ENCODE results near the gene UPF3A. TPM values are rescaled to one million over a fixed set of nuclear protein-coding genes. Genes with fewer than 3 reads are reported as not detected.

Gene UPF3A
- total and polyA plus RNA-seq, 2 of the 4 experiments (the other 2 are of a cell fraction) = 11.7 to 51.6 TPM

DNA sequence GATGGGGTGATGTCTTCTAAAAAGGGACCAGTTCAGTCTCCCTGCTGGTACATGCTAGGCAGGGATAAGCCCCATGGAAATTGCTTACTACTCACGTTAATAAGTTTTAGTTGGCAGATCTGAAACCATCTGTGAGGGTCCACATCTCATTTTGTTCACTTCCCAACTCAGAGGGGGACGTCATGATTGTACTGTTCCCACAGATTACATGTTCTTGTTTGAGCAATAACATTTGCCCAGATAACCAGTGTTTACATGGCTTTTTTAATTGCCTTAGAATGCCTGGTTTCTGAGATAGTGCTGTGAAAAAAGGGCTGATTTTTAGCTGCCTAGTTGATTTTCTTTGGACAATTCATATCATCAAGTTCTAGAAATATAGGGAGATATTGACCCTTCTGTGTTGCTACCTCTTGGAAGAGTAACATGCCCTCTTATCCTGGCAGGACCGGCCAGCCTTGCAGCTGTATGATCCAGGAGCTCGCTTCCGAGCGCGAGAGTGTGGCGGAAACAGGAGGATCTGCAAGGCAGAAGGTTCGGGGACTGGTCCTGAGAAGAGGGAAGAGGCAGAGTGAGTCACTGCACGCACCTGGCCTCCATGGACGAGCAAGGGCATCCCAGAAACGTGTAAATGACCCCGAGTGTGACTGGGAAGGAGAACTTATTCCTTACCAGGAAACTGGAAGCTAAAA is 23.1 kb downstream of the UPF3A start:
- H3K4me1 ChIP-seq (ENCODE audit: control insufficient read depth, insufficient read depth, low read length) = no peaks in the 10 kb centered on the region
- ATAC-seq (ENCODE audit: low read depth) = no peak
- no peak overlapping the region for H2BK5ac ChIP-seq (ENCODE audit: low read depth, low read length, poor library complexity, severe bottlenecking)
- in situ Hi-C loops (cut with MboI; ENCODE audit: low sequenced_read_pairs) (no loop called here), intact Hi-C loops (cut with micrococcal nuclease) (no loop called here), dilution Hi-C loops (cut with HindIII; ENCODE audit: low sequenced_read_pairs, unreplicated experiment) (no loop called here)
- no peak overlapping the region for H2BK120ac ChIP-seq (ENCODE audit: low read depth, low read length)
- no peaks in the 10 kb centered on the region for H4K20me1 ChIP-seq (ENCODE audit: insufficient read depth, low read length)
- H2BK20ac ChIP-seq (ENCODE audit: low read depth, low read length) = no peak overlapping the region
- peaks cover 34% of the 10 kb centered on the region for H3K36me3 ChIP-seq (ENCODE audit: control insufficient read depth, insufficient read depth, low read length)
- no peak overlapping the region for H2AFZ ChIP-seq (replicated peaks; ENCODE audit: low read length, poor library complexity)
- H4K91ac ChIP-seq (ENCODE audit: insufficient read depth, low read depth, low read length) = no peak overlapping the region
- H4K8ac ChIP-seq (ENCODE audit: low read depth in 2 of 2, low read length in 2 of 2) = no peak overlapping the region
- no peak overlapping the region for H3K9ac ChIP-seq (ENCODE audit: low read depth, low read length)
- H3K27ac ChIP-seq (ENCODE audit: insufficient read depth, low read length) = no peak overlapping the region
- no peak overlapping the region for H3K18ac ChIP-seq (ENCODE audit: low read depth, low read length)
- H3K23ac ChIP-seq (ENCODE audit: low read depth, low read length) = no peak overlapping the region
- H2AK9ac ChIP-seq (replicated peaks; ENCODE audit: low read depth, low read length, poor library complexity) = no peak overlapping the region
- H3K14ac ChIP-seq (replicated peaks; ENCODE audit: low read depth, low read length) = no peak overlapping the region
- no peak overlapping the region for H3K4me3 ChIP-seq (ENCODE audit: insufficient read depth, low read depth, low read length)
- no peaks in the 10 kb centered on the region for H3K9me3 ChIP-seq (ENCODE audit: control insufficient read depth, insufficient read depth, low read length)
- POLR2A ChIA-PET (ENCODE audit: unreplicated experiment) = no interaction called here
- WGBS, 2 experiments (ENCODE audit: extremely low coverage in 2 of 2, insufficient read length in 1 of 2) = 100% methylated on average over 1 of the region's 13 CpGs; no CpG with 5 or more reads in 1 of the 2 experiments
- no TSS peak for BruUV-seq (replicated peaks)
- no peak overlapping the region for H2AK5ac ChIP-seq (ENCODE audit: low read depth, low read length)
- H3K4ac ChIP-seq (ENCODE audit: low read depth, low read length) = no peak overlapping the region
- no peaks in the 10 kb centered on the region for H3K9me1 ChIP-seq (ENCODE audit: insufficient read depth, low read length)
- no peak overlapping the region for H4K5ac ChIP-seq (ENCODE audit: low read depth, low read length)
- H3K79me1 ChIP-seq (ENCODE audit: low read depth in 1 of 2, low read length in 2 of 2) = peaks cover 6 to 10% of the 10 kb centered on the region in 2 experiments; a peak in 3 of 4 replicates
- no peaks in the 10 kb centered on the region for H3K27me3 ChIP-seq (ENCODE audit: control insufficient read depth, insufficient read depth, low read length)
- CTCF ChIA-PET = no interaction called here
- no peak overlapping the region for H2BK15ac ChIP-seq (ENCODE audit: low read depth, low read length)
- DNase-seq = no peak
- no peak for TF ChIP-seq RFX5 (IDR thresholded peaks at IDR 0.05; ENCODE audit: low read depth, low read length)
- no peak for TF ChIP-seq RAD21 (IDR thresholded peaks at IDR 0.05; ENCODE audit: low read length)
- TF ChIP-seq, protein P1, sequence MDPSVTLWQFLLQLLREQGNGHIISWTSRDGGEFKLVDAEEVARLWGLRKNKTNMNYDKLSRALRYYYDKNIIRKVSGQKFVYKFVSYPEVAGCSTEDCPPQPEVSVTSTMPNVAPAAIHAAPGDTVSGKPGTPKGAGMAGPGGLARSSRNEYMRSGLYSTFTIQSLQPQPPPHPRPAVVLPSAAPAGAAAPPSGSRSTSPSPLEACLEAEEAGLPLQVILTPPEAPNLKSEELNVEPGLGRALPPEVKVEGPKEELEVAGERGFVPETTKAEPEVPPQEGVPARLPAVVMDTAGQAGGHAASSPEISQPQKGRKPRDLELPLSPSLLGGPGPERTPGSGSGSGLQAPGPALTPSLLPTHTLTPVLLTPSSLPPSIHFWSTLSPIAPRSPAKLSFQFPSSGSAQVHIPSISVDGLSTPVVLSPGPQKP (IDR thresholded peaks at IDR 0.05; ENCODE audit: borderline replicate concordance, low read depth, low read length) = no peak
- TF ChIP-seq BHLHE40 (IDR thresholded peaks at IDR 0.05; ENCODE audit: low read depth, low read length) = no peak
- TF ChIP-seq RCOR1 (IDR thresholded peaks at IDR 0.05; ENCODE audit: insufficient replicate concordance, low read length) = no peak
- no peak for TF ChIP-seq SMC3 (IDR thresholded peaks at IDR 0.05; ENCODE audit: low read depth, low read length)
- TF ChIP-seq CHD1 (IDR thresholded peaks at IDR 0.05; ENCODE audit: low read depth, low read length) = no peak
- no peak for TF ChIP-seq MXI1 (IDR thresholded peaks at IDR 0.05; ENCODE audit: borderline replicate concordance, low read depth, low read length)
- TF ChIP-seq, protein P2, sequence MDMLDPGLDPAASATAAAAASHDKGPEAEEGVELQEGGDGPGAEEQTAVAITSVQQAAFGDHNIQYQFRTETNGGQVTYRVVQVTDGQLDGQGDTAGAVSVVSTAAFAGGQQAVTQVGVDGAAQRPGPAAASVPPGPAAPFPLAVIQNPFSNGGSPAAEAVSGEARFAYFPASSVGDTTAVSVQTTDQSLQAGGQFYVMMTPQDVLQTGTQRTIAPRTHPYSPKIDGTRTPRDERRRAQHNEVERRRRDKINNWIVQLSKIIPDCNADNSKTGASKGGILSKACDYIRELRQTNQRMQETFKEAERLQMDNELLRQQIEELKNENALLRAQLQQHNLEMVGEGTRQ (IDR thresholded peaks at IDR 0.05; ENCODE audit: low read depth, low read length) = no peak
- TF ChIP-seq POLR2A (IDR thresholded peaks at IDR 0.05; ENCODE audit: low read depth, low read length) = no peak
- no peak for TF ChIP-seq MAFK (IDR thresholded peaks at IDR 0.05; ENCODE audit: low read depth, low read length)
- TF ChIP-seq NFE2L2 (IDR thresholded peaks at IDR 0.05; ENCODE audit: low read depth, low read length) = no peak
- TF ChIP-seq, protein P3, sequence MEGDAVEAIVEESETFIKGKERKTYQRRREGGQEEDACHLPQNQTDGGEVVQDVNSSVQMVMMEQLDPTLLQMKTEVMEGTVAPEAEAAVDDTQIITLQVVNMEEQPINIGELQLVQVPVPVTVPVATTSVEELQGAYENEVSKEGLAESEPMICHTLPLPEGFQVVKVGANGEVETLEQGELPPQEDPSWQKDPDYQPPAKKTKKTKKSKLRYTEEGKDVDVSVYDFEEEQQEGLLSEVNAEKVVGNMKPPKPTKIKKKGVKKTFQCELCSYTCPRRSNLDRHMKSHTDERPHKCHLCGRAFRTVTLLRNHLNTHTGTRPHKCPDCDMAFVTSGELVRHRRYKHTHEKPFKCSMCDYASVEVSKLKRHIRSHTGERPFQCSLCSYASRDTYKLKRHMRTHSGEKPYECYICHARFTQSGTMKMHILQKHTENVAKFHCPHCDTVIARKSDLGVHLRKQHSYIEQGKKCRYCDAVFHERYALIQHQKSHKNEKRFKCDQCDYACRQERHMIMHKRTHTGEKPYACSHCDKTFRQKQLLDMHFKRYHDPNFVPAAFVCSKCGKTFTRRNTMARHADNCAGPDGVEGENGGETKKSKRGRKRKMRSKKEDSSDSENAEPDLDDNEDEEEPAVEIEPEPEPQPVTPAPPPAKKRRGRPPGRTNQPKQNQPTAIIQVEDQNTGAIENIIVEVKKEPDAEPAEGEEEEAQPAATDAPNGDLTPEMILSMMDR (conservative IDR thresholded peaks at IDR 0.05; ENCODE audit: low read depth, low read length) = no peak
- no peak for TF ChIP-seq FOS (IDR thresholded peaks at IDR 0.05; ENCODE audit: low read depth, low read length)
- H3K4me2 ChIP-seq (ENCODE audit: low read depth, low read length) = no peak overlapping the region
- no peak overlapping the region for H3K56ac ChIP-seq (ENCODE audit: extremely low read depth, insufficient read depth, low read length)
